A673 (cell line): Measurements from ENCODE around the gene TIGD6.

Experiments used
- EZH2 ChIP-seq: fragments of 200-600 bp; sonication (generic); IDR thresholded peaks from 2 replicates; pipeline ENCODE4 v1.6.1; 2017; ENCODE audit warnings: borderline replicate concordance, low read depth, mild to moderate bottlenecking, mixed read lengths, antibody characterized with exemption, low read length; ENCODE audit not compliant: poor library complexity, severe bottlenecking
- TF ChIP-seq, protein P1 (sequence below): fragments of 300-800, 200-600 bp; sonication (generic); conservative IDR thresholded peaks from 2 replicates; pipeline ENCODE4 v1.5.1; 2017; ENCODE audit warnings: low read depth, mild to moderate bottlenecking, antibody characterized with exemption, low read length, moderate library complexity, mixed read lengths

GRCh38 chr5:150034662-150035061, 34.2 kb upstream of the TIGD6 start:
- no peak for TF ChIP-seq EZH2
- TF ChIP-seq, protein P1, sequence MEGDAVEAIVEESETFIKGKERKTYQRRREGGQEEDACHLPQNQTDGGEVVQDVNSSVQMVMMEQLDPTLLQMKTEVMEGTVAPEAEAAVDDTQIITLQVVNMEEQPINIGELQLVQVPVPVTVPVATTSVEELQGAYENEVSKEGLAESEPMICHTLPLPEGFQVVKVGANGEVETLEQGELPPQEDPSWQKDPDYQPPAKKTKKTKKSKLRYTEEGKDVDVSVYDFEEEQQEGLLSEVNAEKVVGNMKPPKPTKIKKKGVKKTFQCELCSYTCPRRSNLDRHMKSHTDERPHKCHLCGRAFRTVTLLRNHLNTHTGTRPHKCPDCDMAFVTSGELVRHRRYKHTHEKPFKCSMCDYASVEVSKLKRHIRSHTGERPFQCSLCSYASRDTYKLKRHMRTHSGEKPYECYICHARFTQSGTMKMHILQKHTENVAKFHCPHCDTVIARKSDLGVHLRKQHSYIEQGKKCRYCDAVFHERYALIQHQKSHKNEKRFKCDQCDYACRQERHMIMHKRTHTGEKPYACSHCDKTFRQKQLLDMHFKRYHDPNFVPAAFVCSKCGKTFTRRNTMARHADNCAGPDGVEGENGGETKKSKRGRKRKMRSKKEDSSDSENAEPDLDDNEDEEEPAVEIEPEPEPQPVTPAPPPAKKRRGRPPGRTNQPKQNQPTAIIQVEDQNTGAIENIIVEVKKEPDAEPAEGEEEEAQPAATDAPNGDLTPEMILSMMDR = no peak
